HepG2 (cell line): ENCODE data around the gene ITPRIP.

Experiments
- BRF2 ChIP-seq: sonication (generic); formaldehyde crosslinking; IDR thresholded peaks from 2 replicates; pipeline ENCODE4 v1.8.1; 2022; ENCODE audit warnings: mild to moderate bottlenecking, missing genetic modification reagents
- CBX5 ChIP-seq: sonication (generic); formaldehyde crosslinking; IDR thresholded peaks from 2 replicates; pipeline ENCODE4 v1.4.0; 2020; ENCODE audit warnings: missing genetic modification reagents, borderline replicate concordance
- CTCF ChIP-seq: sonication (generic); formaldehyde crosslinking; IDR thresholded peaks from 2 replicates; pipeline ENCODE4 v1.5.0; 2020; ENCODE audit warnings: mild to moderate bottlenecking, missing genetic modification reagents, moderate library complexity
- DMTF1 ChIP-seq: sonication (generic); formaldehyde crosslinking; IDR thresholded peaks from 2 replicates; pipeline ENCODE4 v1.4.0; 2020; ENCODE audit warnings: mild to moderate bottlenecking, missing genetic modification reagents
- IRF2 ChIP-seq: IDR thresholded peaks from 2 replicates; pipeline ENCODE4 v1.6.1; 2018; ENCODE audit warnings: missing genetic modification reagents, missing compliant biosample characterization
- NR2F6 ChIP-seq, 2 experiments: IDR thresholded peaks; 2 replicates each; pipeline ENCODE4 v1.6.1; 2016; ENCODE audit warnings: antibody characterized with exemption in 1 of 2, mild to moderate bottlenecking in 1 of 2
- POLR2AphosphoS5 ChIP-seq: IDR thresholded peaks from 2 replicates; pipeline ENCODE4 v1.6.1; 2012; ENCODE audit warnings: low read depth, low read length
- SOX6 ChIP-seq, 2 experiments: fragments of 450-650 bp in 1 of 2; sonication (generic) in 1 of 2; formaldehyde crosslinking in 1 of 2; IDR thresholded peaks; 2 replicates each; pipeline versions ENCODE4 v1.4.0 to v1.6.1; 2017 to 2020; ENCODE audit warnings: antibody characterized with exemption in 1 of 2, mild to moderate bottlenecking in 1 of 2, missing genetic modification reagents in 1 of 2
- ZNF605 ChIP-seq: sonication (generic); formaldehyde crosslinking; IDR thresholded peaks from 2 replicates; pipeline ENCODE4 v1.8.0; 2022; ENCODE audit warnings: mild to moderate bottlenecking, missing genetic modification reagents
- ZUFSP ChIP-seq: sonication (generic); formaldehyde crosslinking; IDR thresholded peaks from 2 replicates; pipeline ENCODE4 v1.9.0; 2021; ENCODE audit warnings: missing genetic modification reagents, mild to moderate bottlenecking, borderline replicate concordance
- TF ChIP-seq, protein P1 (sequence below), 2 experiments: fragments of 450-650 bp in 1 of 2; sonication (generic) in 1 of 2; formaldehyde crosslinking in 1 of 2; IDR thresholded peaks; 2 replicates each; pipeline versions ENCODE4 v1.6.1 to v1.8.0; 2016 to 2022; ENCODE audit warnings: antibody characterized with exemption in 1 of 2, mild to moderate bottlenecking in 1 of 2, missing genetic modification reagents in 1 of 2

DNA sequence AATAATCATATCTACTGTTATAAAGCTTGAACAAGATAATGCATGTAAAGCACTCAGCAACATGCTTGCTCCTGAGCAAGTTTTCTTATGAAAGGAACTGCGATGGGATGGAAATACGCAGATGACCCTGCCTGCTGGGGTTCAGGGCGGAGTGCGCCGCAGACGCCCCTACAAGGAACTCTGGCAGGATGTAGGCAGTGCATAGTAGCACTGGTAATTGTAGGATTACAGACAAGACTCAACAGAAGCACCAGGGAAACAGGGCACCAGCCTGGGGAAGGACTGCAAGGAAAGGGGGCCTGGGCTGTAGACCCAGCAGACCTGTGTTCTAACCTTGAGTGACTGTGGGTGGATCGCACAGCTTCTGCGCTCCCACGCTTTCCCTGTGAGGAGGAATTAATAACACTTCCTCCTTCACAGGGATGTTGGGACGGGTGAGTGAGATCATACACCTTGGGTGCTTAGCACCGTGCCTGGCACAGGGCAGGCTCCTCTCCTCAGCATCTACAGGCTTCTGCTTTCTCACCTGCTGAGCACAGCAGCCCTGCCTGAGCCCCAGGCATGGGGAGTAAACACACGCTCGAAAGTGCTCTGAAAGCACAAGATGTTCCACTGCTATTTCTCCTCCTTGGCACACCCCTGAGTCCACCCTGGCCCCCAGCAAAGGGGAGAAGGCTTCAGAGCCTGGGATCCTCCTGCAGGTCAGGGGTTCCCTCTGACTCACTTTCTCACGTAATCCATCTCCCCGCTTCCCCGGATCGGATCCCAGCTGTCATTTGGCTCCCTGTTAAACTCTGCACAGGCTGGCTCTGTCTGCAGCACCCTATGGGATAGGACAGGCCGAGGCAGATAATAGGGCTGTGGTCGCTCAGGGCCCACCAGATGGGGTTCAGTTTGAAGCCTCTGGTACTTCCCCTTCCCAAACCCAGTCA is 19.2 kb downstream of the ITPRIP start:
- TF ChIP-seq SOX6 (IDR thresholded peaks at IDR 0.05): no peak
- no peak for TF ChIP-seq SOX6 (CRISPR knock-in tag; IDR thresholded peaks at IDR 0.05)
- TF ChIP-seq CTCF (CRISPR knock-in tag): no peak
- no peak for TF ChIP-seq DMTF1 (CRISPR knock-in tag)
- no peak for TF ChIP-seq BRF2 (CRISPR knock-in tag)
- TF ChIP-seq CBX5 (CRISPR knock-in tag): no peak
- TF ChIP-seq POLR2AphosphoS5: no peak
- TF ChIP-seq, protein P1, sequence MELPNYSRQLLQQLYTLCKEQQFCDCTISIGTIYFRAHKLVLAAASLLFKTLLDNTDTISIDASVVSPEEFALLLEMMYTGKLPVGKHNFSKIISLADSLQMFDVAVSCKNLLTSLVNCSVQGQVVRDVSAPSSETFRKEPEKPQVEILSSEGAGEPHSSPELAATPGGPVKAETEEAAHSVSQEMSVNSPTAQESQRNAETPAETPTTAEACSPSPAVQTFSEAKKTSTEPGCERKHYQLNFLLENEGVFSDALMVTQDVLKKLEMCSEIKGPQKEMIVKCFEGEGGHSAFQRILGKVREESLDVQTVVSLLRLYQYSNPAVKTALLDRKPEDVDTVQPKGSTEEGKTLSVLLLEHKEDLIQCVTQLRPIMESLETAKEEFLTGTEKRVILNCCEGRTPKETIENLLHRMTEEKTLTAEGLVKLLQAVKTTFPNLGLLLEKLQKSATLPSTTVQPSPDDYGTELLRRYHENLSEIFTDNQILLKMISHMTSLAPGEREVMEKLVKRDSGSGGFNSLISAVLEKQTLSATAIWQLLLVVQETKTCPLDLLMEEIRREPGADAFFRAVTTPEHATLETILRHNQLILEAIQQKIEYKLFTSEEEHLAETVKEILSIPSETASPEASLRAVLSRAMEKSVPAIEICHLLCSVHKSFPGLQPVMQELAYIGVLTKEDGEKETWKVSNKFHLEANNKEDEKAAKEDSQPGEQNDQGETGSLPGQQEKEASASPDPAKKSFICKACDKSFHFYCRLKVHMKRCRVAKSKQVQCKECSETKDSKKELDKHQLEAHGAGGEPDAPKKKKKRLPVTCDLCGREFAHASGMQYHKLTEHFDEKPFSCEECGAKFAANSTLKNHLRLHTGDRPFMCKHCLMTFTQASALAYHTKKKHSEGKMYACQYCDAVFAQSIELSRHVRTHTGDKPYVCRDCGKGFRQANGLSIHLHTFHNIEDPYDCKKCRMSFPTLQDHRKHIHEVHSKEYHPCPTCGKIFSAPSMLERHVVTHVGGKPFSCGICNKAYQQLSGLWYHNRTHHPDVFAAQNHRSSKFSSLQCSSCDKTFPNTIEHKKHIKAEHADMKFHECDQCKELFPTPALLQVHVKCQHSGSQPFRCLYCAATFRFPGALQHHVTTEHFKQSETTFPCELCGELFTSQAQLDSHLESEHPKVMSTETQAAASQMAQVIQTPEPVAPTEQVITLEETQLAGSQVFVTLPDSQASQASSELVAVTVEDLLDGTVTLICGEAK (IDR thresholded peaks at IDR 0.05): no peak
- TF ChIP-seq, protein P1 (CRISPR knock-in tag; IDR thresholded peaks at IDR 0.05): no peak
- no peak for TF ChIP-seq NR2F6 (IDR thresholded peaks at IDR 0.05)
- TF ChIP-seq NR2F6 (CRISPR knock-in tag; IDR thresholded peaks at IDR 0.05): no peak
- TF ChIP-seq ZUFSP (CRISPR knock-in tag): no peak
- no peak for TF ChIP-seq IRF2 (CRISPR knock-in tag)
- no peak for TF ChIP-seq ZNF605 (CRISPR knock-in tag)
